Activated CD4-positive, alpha-beta T cell treated with anti-CD3 and anti-CD28 coated beads, Interleukin-2, amount 10 ng/mL, durations not matched to agents 7 days and 5 days (primary cell): ENCODE results near the gene DDX25. TPM values are rescaled to one million over a fixed set of nuclear protein-coding genes. Genes with fewer than 3 reads are reported as not detected.

ENCODE experiments used
- CTCF ChIA-PET: fragments of 350-600 bp; sonication (Branson Sonifier 250); formaldehyde crosslinking; loops from one replicate; lab custom pipeline; 2021; ENCODE audit warnings: antibody characterized with exemption; lab: Charles Lee
- POLR2A ChIA-PET: fragments of 350-600 bp; sonication (Branson Sonifier 250); formaldehyde crosslinking; loops from one replicate; lab custom pipeline; 2021; ENCODE audit warnings: antibody characterized with exemption; lab: Charles Lee
- DNase-seq: peaks from one replicate; pipeline ENCODE4 v3.0.0-alpha.2; 2020
- H3K27ac Mint-ChIP-seq: one replicate; pipeline ENCODE4 v1.8.0; 2021; ENCODE audit warnings: mild to moderate bottlenecking, moderate library complexity, mixed read lengths
- H3K27me3 Mint-ChIP-seq: one replicate; pipeline ENCODE4 v1.8.0; 2021; ENCODE audit warnings: mixed read lengths
- H3K36me3 Mint-ChIP-seq: one replicate; pipeline ENCODE4 v1.8.0; 2021; ENCODE audit warnings: low read depth, mixed read lengths
- H3K4me1 Mint-ChIP-seq: one replicate; pipeline ENCODE4 v1.8.0; 2021; ENCODE audit warnings: mixed read lengths
- H3K4me3 Mint-ChIP-seq: one replicate; pipeline ENCODE4 v1.8.0; 2021; ENCODE audit warnings: mild to moderate bottlenecking, moderate library complexity, mixed read lengths
- H3K9me3 Mint-ChIP-seq: one replicate; pipeline ENCODE4 v1.8.0; 2021; ENCODE audit warnings: mixed read lengths
- total RNA-seq, 2 experiments: library from RNA; stranded (reverse); gene quantifications; one replicate each; pipeline ENCODE4 v1.2.3, GENCODE V29; 2021

The DDX25 gene
- total RNA-seq, 2 experiments from 2014 or later = 0.12 TPM; not detected in 1

DNA sequence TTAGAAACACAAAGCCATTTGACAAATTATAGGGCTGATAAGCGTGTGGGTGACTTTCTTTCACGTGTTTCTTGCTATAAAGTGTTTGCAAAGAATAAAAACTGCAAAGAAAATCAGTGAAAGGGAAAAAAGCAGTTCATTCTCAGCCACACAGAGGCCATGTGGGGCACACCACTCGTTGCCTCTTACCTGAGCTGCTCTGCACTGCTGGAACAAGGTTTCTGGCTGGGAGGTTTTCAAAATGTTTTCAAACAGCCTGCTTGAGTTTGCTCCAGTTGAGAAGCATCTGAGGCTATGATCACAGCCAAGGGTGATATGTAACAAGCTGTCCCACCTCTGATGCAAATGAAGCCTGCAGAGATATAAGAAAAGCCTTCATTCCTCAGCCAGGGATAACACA lies 26.8 kb downstream of the DDX25 start:
- CTCF ChIA-PET = no interaction called here
- no peaks in the 10 kb centered on the region for H3K36me3 Mint-ChIP-seq
- DNase-seq = no peak
- no peak overlapping the region for H3K27ac Mint-ChIP-seq
- H3K9me3 Mint-ChIP-seq = no peaks in the 10 kb centered on the region
- peaks cover 10% of the 10 kb centered on the region for H3K27me3 Mint-ChIP-seq
- POLR2A ChIA-PET = no interaction called here
- H3K4me3 Mint-ChIP-seq = no peak overlapping the region
- no peaks in the 10 kb centered on the region for H3K4me1 Mint-ChIP-seq

- no peaks in the 10 kb centered on the region for H3K9me3 Mint-ChIP-seq
- DNase-seq = no peak
Measured at GRCh38 chr11:125931668-125932067, 27.4 kb downstream of the DDX25 start.

GRCh38 chr11:125932301-125932700 lies 28.0 kb downstream of the DDX25 start:
- Mint-ChIP-seq H3K27ac (no peak overlapping the region), H3K9me3 (no peaks in the 10 kb centered on the region), H3K4me1 (no peaks in the 10 kb centered on the region), H3K4me3 (no peak overlapping the region), H3K36me3 (no peaks in the 10 kb centered on the region), H3K27me3 (peaks cover 10% of the 10 kb centered on the region)
- POLR2A ChIA-PET = interaction anchor here (0.6 kb wide), 1 partner anchor 221 kb away, joined by 4 read pairs; no protein-coding TSS in a partner anchor
- DNase-seq = no peak
- CTCF ChIA-PET = no interaction called here

More at GRCh38 chr11:125931668-125932067, 27.4 kb downstream of the DDX25 start:
- peaks cover 10% of the 10 kb centered on the region for H3K27me3 Mint-ChIP-seq
- no peaks in the 10 kb centered on the region for H3K36me3 Mint-ChIP-seq
- H3K4me3 Mint-ChIP-seq = no peak overlapping the region
- POLR2A ChIA-PET = interaction anchor here (0.6 kb wide), 1 partner anchor 222 kb away, joined by 4 read pairs; no protein-coding TSS in a partner anchor
- no peak overlapping the region for H3K27ac Mint-ChIP-seq
- H3K4me1 Mint-ChIP-seq = no peaks in the 10 kb centered on the region
- CTCF ChIA-PET = no interaction called here

DNA sequence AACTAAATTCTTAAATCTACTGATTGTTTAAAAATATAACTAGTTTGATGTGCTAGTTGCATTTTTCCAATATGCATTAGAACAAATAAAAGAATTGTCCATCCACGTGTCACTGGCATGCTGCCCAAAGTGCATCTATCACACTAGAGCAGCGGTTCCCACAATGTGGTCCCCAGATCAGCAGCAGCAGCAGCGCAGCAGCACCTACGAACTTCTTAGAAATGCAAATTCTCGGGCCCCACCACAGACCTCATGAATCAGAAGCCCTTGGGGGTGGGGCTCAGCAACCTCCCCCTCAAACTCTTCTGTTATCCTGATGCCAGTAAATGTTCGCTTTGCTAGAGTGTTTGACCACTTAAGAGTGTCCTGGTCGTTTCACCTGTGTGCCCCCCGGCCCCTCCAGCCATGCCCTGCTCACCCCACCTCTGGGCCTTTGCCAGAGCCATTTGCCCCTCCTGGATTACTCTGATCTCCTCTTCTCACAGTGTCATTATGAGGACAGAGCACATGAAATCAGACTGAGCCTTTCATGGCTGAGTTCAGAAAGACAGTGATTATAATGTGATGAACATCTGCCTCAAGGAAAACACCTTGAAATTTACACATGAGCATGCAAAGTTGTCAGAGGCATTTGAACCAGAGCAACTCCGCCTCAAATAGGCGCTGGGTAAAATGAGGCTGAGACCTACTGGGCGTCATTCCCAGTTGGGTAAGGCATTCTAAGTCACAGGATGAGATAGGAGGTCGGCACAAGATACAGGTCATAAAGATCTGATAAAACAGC lies 28.9 kb downstream of the DDX25 start:
- Mint-ChIP-seq H3K9me3 (no peaks in the 10 kb centered on the region), H3K27ac (no peak overlapping the region), H3K36me3 (no peaks in the 10 kb centered on the region), H3K27me3 (peaks cover 6% of the 10 kb centered on the region), H3K4me3 (no peak overlapping the region), H3K4me1 (peaks cover 5% of the 10 kb centered on the region)
- ChIA-PET POLR2A (no interaction called here), CTCF (no interaction called here)
- DNase-seq = no peak

DNA sequence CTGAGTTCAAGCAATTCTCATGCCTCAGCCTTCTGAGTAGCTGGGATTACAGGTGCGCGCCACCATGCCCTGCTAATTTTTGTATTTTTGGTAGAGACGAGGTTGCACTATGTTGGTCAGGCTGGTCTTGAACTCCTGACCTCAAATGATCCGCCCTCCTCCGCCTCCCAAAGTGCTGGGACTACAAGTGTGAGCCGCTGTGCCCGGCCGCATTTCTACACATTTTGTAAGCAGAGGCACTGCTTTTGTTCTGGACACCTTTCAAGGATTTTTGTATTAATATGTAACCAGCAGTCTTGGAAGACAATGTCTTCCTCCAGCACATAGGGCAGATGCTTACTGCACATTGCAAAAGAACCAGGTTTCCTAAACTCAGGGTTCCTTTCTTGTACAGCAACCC lies 30.2 kb downstream of the DDX25 start:
- no peaks in the 10 kb centered on the region for H3K36me3 Mint-ChIP-seq
- no peaks in the 10 kb centered on the region for H3K9me3 Mint-ChIP-seq
- no peak for DNase-seq
- POLR2A ChIA-PET = no interaction called here
- H3K4me3 Mint-ChIP-seq = no peak overlapping the region
- H3K4me1 Mint-ChIP-seq = peaks cover 13% of the 10 kb centered on the region
- H3K27me3 Mint-ChIP-seq = peaks cover 3% of the 10 kb centered on the region
- no peak overlapping the region for H3K27ac Mint-ChIP-seq
- CTCF ChIA-PET = interaction anchor here (0.7 kb wide), 1 partner anchor 9 kb away, joined by 3 read pairs; no protein-coding TSS in a partner anchor

DNA sequence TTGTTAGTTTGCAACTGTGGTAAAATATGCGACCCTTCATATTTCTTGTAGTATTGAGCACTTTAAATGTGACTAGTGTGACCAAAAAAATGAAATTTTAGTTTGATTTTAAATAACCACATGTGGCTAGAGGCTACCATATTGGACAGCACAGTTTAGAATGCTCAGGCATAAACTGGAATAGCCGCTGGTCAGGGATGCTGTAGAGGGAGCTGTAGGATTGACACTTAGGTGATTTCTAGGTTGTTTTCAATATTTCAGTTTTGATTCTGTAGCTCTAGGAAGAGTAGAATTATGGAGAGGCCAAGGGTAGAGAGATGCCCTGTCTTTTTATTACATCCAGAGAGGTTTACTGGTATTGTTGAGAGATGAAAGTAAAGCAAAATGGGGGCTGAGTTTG lies 30.7 kb downstream of the DDX25 start:
- ChIA-PET CTCF (interaction anchor here (0.7 kb wide), 1 partner anchor 9 kb away, joined by 3 read pairs; no protein-coding TSS in a partner anchor), POLR2A (interaction anchor here (0.5 kb wide), 1 partner anchor 1077 kb away, joined by 3 read pairs; no protein-coding TSS in a partner anchor)
- no peaks in the 10 kb centered on the region for H3K9me3 Mint-ChIP-seq

GRCh38 chr11:125935618-125936199 lies 31.4 kb downstream of the DDX25 start:
- DNase-seq = no peak
- CTCF ChIA-PET = no interaction called here
- no peaks in the 10 kb centered on the region for H3K36me3 Mint-ChIP-seq
- H3K27me3 Mint-ChIP-seq = no peaks in the 10 kb centered on the region
- H3K27ac Mint-ChIP-seq = no peak overlapping the region
- no peaks in the 10 kb centered on the region for H3K9me3 Mint-ChIP-seq
- H3K4me1 Mint-ChIP-seq = peaks cover 13% of the 10 kb centered on the region
- POLR2A ChIA-PET = no interaction called here
- no peak overlapping the region for H3K4me3 Mint-ChIP-seq

More for the DNA sequence above, 30.7 kb downstream of the DDX25 start:
- H3K36me3 Mint-ChIP-seq = no peaks in the 10 kb centered on the region
- H3K4me3 Mint-ChIP-seq = no peak overlapping the region
- DNase-seq = no peak
- H3K27me3 Mint-ChIP-seq = no peaks in the 10 kb centered on the region
- H3K4me1 Mint-ChIP-seq = peaks cover 13% of the 10 kb centered on the region
- no peak overlapping the region for H3K27ac Mint-ChIP-seq

DNA sequence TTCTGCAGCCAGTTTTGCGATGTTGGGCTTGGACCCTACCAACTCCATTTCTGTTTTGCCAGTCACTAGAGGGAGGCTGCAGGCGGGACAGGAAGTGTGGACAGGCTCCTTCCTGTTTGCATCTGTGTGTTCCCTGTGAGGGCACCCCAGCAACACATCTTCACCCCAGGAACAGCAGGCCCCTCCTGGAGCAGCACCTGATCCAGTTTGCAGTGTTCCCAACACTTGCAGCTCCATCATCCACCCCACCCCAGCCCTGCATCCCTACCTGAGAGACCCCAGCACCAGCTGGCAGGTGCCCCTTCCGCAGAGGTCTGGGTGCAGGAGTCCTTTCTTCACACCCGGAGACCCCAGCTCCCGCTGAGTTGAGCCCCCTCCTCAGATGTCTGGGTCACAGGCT lies 34.1 kb downstream of the DDX25 start:
- H3K4me3 Mint-ChIP-seq = no peak overlapping the region
- peak overlapping the region; percentile 54 for H3K27ac Mint-ChIP-seq
- H3K4me1 Mint-ChIP-seq = peaks cover 17% of the 10 kb centered on the region
- no peaks in the 10 kb centered on the region for H3K27me3 Mint-ChIP-seq
- H3K9me3 Mint-ChIP-seq = no peaks in the 10 kb centered on the region
- H3K36me3 Mint-ChIP-seq = no peaks in the 10 kb centered on the region
- POLR2A ChIA-PET = no interaction called here
- DNase-seq = no peak
- CTCF ChIA-PET = no interaction called here

- peaks cover 17% of the 10 kb centered on the region for H3K4me1 Mint-ChIP-seq
- H3K9me3 Mint-ChIP-seq = no peaks in the 10 kb centered on the region
- no peaks in the 10 kb centered on the region for H3K36me3 Mint-ChIP-seq
- H3K27me3 Mint-ChIP-seq = no peaks in the 10 kb centered on the region
- peak overlapping the region; percentile 54 for H3K27ac Mint-ChIP-seq
- ChIA-PET CTCF (no interaction called here), POLR2A (no interaction called here)
- H3K4me3 Mint-ChIP-seq = no peak overlapping the region
- DNase-seq = no peak
Measured at GRCh38 chr11:125939081-125939521, 34.8 kb downstream of the DDX25 start.

DNA sequence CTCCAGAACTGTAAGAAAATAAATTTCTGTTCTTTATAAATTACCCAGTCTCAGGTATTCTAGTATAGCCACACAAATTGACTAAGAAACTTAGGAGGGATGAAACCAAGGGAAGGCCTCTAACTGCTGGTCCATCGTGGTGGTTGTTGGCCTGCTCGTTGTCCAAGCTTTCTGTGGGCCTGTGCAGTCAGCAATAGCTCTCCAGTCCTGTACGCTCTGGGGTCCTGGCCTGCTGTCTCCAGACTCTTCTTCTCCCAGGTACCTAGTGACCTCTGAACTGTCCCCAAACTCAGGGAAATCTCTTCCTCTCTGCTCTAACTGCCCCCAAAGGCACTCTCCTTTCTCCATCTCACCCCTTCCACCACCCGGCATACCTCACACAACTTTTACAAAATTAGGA lies 35.8 kb downstream of the DDX25 start:
- ChIA-PET CTCF (interaction anchor here (0.5 to 0.9 kb wide), 5 partner anchors 10 to 626 kb away, joined by 3 to 5 read pairs (median 4); no protein-coding TSS in a partner anchor), POLR2A (no interaction called here)
- no peak for DNase-seq
- H3K27ac Mint-ChIP-seq = no peak overlapping the region
- H3K9me3 Mint-ChIP-seq = no peaks in the 10 kb centered on the region
- no peak overlapping the region for H3K4me3 Mint-ChIP-seq
- peaks cover 17% of the 10 kb centered on the region for H3K4me1 Mint-ChIP-seq
- no peaks in the 10 kb centered on the region for H3K36me3 Mint-ChIP-seq
- H3K27me3 Mint-ChIP-seq = no peaks in the 10 kb centered on the region

- Mint-ChIP-seq H3K27me3 (no peaks in the 10 kb centered on the region), H3K9me3 (no peaks in the 10 kb centered on the region), H3K36me3 (no peaks in the 10 kb centered on the region), H3K27ac (no peak overlapping the region), H3K4me1 (peaks cover 17% of the 10 kb centered on the region), H3K4me3 (no peak overlapping the region)
- no peak for DNase-seq
- CTCF ChIA-PET = interaction anchor here (0.9 to 1.6 kb wide), 3 partner anchors 9 to 21 kb away, joined by 3 read pairs; no protein-coding TSS in a partner anchor
- POLR2A ChIA-PET = no interaction called here
Measured at GRCh38 chr11:125941267-125941618, 36.9 kb downstream of the DDX25 start.

DNA sequence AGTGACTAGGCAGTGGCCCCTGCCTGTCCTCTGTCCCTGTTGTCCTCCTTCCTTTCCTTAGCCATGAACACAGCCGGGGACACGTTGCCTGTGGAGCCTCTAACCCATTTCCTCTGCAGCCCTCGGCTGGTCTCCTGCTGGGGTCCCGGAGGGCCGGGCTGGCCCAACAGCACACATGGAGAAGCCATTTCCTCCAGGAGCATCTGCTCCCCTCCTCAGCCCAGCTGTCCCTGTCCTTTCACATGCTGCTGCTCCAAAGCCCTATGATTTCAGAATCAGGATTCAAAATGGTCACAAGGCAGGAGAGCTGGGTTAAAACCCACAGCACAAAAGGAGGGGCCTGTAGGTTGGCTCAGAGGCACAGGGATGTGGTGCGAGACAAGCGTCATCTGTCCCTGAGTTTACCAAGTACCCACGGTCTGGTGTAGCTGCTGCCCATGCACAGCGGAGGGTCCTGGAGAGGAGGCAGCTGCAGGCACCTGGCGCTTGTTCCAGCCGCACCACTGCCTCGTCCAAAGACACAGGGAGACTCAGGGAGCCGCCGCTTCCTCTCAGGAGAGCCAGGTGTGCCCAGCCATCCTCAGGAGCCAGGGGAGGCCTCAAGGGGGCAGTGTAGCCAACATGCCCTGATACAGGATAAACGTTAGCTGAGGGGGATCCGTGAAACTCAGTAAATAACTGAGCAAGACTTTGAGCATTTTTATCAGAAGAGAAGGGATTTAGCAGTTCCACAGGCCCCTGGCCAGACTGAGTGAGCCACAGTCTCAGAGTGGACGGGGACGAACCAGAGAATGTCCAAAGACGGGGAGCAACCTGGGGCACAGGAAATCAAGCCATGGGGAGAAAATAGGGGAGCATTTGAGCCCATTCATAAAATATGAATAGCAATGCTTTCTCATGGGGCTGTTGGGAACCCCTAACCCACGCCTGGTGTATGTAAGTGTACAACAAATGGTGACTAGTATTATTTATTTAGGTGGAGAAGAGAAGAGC lies 37.6 kb downstream of the DDX25 start:
- H3K27ac Mint-ChIP-seq = no peak overlapping the region

More for the DNA sequence above, 37.6 kb downstream of the DDX25 start:
- no peak overlapping the region for H3K4me3 Mint-ChIP-seq
- no peaks in the 10 kb centered on the region for H3K9me3 Mint-ChIP-seq
- H3K36me3 Mint-ChIP-seq = no peaks in the 10 kb centered on the region
- CTCF ChIA-PET = interaction anchor here (0.6 to 1.6 kb wide), 4 partner anchors 19 to 251 kb away, joined by 3 read pairs; no protein-coding TSS in a partner anchor
- DNase-seq = peak; percentile 57
- POLR2A ChIA-PET = no interaction called here
- peaks cover 17% of the 10 kb centered on the region for H3K4me1 Mint-ChIP-seq
- H3K27me3 Mint-ChIP-seq = no peaks in the 10 kb centered on the region
